Measurements from ENCODE around the gene GLTPD2.
A peak's percentile ranks its signal among the peaks of the same experiment; 100 is the strongest.

Gene GLTPD2

GRCh38 chr17:4786106-4786511 lies 2.7 kb upstream of the GLTPD2 start, which contains the start of gene VMO1:
Gene VMO1, minus strand, starts transcription at chr17:4786364. Its CDS starts 12 bp downstream, at chr17:4786352.
- no peak for FAIRE-seq

GRCh38 chr17:4786516-4786915 lies 2.2 kb upstream of the GLTPD2 start:
- no peak for FAIRE-seq
- TF ChIP-seq PAX5 (IDR thresholded peaks at IDR 0.05; ENCODE audit: insufficient read depth, low read length, severe bottlenecking), result no peak
- TF ChIP-seq POU2F2 (IDR thresholded peaks at IDR 0.05; ENCODE audit: low read depth, low read length), result no peak
- no peak for TF ChIP-seq TAF1 (IDR thresholded peaks at IDR 0.05; ENCODE audit: low read depth, low read length)
- TF ChIP-seq POLR2AphosphoS5 (IDR thresholded peaks at IDR 0.05; ENCODE audit: low read depth, low read length), result no peak
- no peak for TF ChIP-seq SPI1 (IDR thresholded peaks at IDR 0.05; ENCODE audit: low read depth, low read length)
- no peak for TF ChIP-seq POLR2A (IDR thresholded peaks at IDR 0.05; ENCODE audit: low read depth, low read length)
- DNase-seq (ENCODE audit: insufficient read length, low spot score), result no peak

More at GRCh38 chr17:4786106-4786511, 2.7 kb upstream of the GLTPD2 start, which contains the start of gene VMO1:
- no peak for TF ChIP-seq POLR2A (IDR thresholded peaks at IDR 0.05; ENCODE audit: low read depth, low read length)
- DNase-seq (ENCODE audit: insufficient read length, low spot score), result no peak

GRCh38 chr17:4788159-4788806 lies 481 bp upstream of the GLTPD2 start:
- TF ChIP-seq POLR2AphosphoS5 (IDR thresholded peaks at IDR 0.05; ENCODE audit: low read depth, low read length) (no peak), SPI1 (IDR thresholded peaks at IDR 0.05; ENCODE audit: low read depth, low read length) (no peak), POLR2A (IDR thresholded peaks at IDR 0.05; ENCODE audit: low read depth, low read length) (no peak), TAF1 (IDR thresholded peaks at IDR 0.05; ENCODE audit: low read depth, low read length) (no peak), PAX5 (IDR thresholded peaks at IDR 0.05; ENCODE audit: insufficient read depth, low read length, severe bottlenecking) (no peak), POU2F2 (IDR thresholded peaks at IDR 0.05; ENCODE audit: low read depth, low read length) (no peak)
- no peak for FAIRE-seq

GRCh38 chr17:4789701-4789950 lies 862 bp downstream of the GLTPD2 start:
- TF ChIP-seq TAF1 (IDR thresholded peaks at IDR 0.05; ENCODE audit: low read depth, low read length) (no peak), POLR2AphosphoS5 (IDR thresholded peaks at IDR 0.05; ENCODE audit: low read depth, low read length) (no peak), PAX5 (IDR thresholded peaks at IDR 0.05; ENCODE audit: insufficient read depth, low read length, severe bottlenecking) (no peak), SPI1 (IDR thresholded peaks at IDR 0.05; ENCODE audit: low read depth, low read length) (no peak), POU2F2 (IDR thresholded peaks at IDR 0.05; ENCODE audit: low read depth, low read length) (no peak)
- DNase-seq (ENCODE audit: insufficient read length, low spot score), result no peak
- FAIRE-seq, result no peak

More at GRCh38 chr17:4788159-4788806, 481 bp upstream of the GLTPD2 start:
- no peak for DNase-seq (ENCODE audit: insufficient read length, low spot score)

GRCh38 chr17:4789951-4790704 lies 1.4 kb downstream of the GLTPD2 start:
- DNase-seq (ENCODE audit: insufficient read length, low spot score), result peak; percentile 96
- peak; percentile 96 for FAIRE-seq
- TF ChIP-seq POLR2A (IDR thresholded peaks at IDR 0.05; ENCODE audit: low read depth, low read length) (no peak), POU2F2 (IDR thresholded peaks at IDR 0.05; ENCODE audit: low read depth, low read length) (no peak), PAX5 (IDR thresholded peaks at IDR 0.05; ENCODE audit: insufficient read depth, low read length, severe bottlenecking) (no peak), SPI1 (IDR thresholded peaks at IDR 0.05; ENCODE audit: low read depth, low read length) (no peak), TAF1 (IDR thresholded peaks at IDR 0.05; ENCODE audit: low read depth, low read length) (no peak), POLR2AphosphoS5 (IDR thresholded peaks at IDR 0.05; ENCODE audit: low read depth, low read length) (no peak)

- DNase-seq (ENCODE audit: insufficient read length, low spot score) (no peak), FAIRE-seq (no peak)
- no peak for TF ChIP-seq SPI1 (IDR thresholded peaks at IDR 0.05; ENCODE audit: low read depth, low read length)
- no peak for TF ChIP-seq TAF1 (IDR thresholded peaks at IDR 0.05; ENCODE audit: low read depth, low read length)
Measured at GRCh38 chr17:4790705-4791088, 1.9 kb downstream of the GLTPD2 start.

GRCh38 chr17:4795168-4795567 lies 6.4 kb downstream of the GLTPD2 start:
- FAIRE-seq (no peak), DNase-seq (ENCODE audit: insufficient read length, low spot score) (no peak)
- TF ChIP-seq POU2F2 (IDR thresholded peaks at IDR 0.05; ENCODE audit: low read depth, low read length), result no peak
- TF ChIP-seq PAX5 (IDR thresholded peaks at IDR 0.05; ENCODE audit: insufficient read depth, low read length, severe bottlenecking), result no peak
- TF ChIP-seq POLR2AphosphoS5 (IDR thresholded peaks at IDR 0.05; ENCODE audit: low read depth, low read length), result no peak
- TF ChIP-seq TAF1 (IDR thresholded peaks at IDR 0.05; ENCODE audit: low read depth, low read length), result no peak

GRCh38 chr17:4796552-4796920 lies 7.8 kb downstream of the GLTPD2 start:
- TF ChIP-seq SPI1 (IDR thresholded peaks at IDR 0.05; ENCODE audit: low read depth, low read length) (0 out of 2 replicates have a peak, but pooled peaks have one; percentile 20), TAF1 (IDR thresholded peaks at IDR 0.05; ENCODE audit: low read depth, low read length) (no peak)
- FAIRE-seq (no peak), DNase-seq (ENCODE audit: insufficient read length, low spot score) (no peak)

- TF ChIP-seq POLR2A (IDR thresholded peaks at IDR 0.05; ENCODE audit: low read depth, low read length) (no peak), TAF1 (IDR thresholded peaks at IDR 0.05; ENCODE audit: low read depth, low read length) (no peak), POLR2AphosphoS5 (IDR thresholded peaks at IDR 0.05; ENCODE audit: low read depth, low read length) (no peak), PAX5 (IDR thresholded peaks at IDR 0.05; ENCODE audit: insufficient read depth, low read length, severe bottlenecking) (no peak), SPI1 (IDR thresholded peaks at IDR 0.05; ENCODE audit: low read depth, low read length) (no peak), POU2F2 (IDR thresholded peaks at IDR 0.05; ENCODE audit: low read depth, low read length) (no peak)
- no peak for DNase-seq (ENCODE audit: insufficient read length, low spot score)
- FAIRE-seq, result peak; percentile 92
Measured at GRCh38 chr17:4800462-4801196, 11.9 kb downstream of the GLTPD2 start.

GRCh38 chr17:4802228-4802627 lies 13.5 kb downstream of the GLTPD2 start, which contains the start of gene C17orf114:
Gene C17orf114, minus strand, starts transcription at chr17:4802328.
- DNase-seq (ENCODE audit: insufficient read length, low spot score) (no peak), FAIRE-seq (no peak)
- TF ChIP-seq SPI1 (IDR thresholded peaks at IDR 0.05; ENCODE audit: low read depth, low read length), result no peak
- TF ChIP-seq PAX5 (IDR thresholded peaks at IDR 0.05; ENCODE audit: insufficient read depth, low read length, severe bottlenecking), result no peak
- no peak for TF ChIP-seq POLR2AphosphoS5 (IDR thresholded peaks at IDR 0.05; ENCODE audit: low read depth, low read length)
- TF ChIP-seq POU2F2 (IDR thresholded peaks at IDR 0.05; ENCODE audit: low read depth, low read length), result no peak
- no peak for TF ChIP-seq TAF1 (IDR thresholded peaks at IDR 0.05; ENCODE audit: low read depth, low read length)
- TF ChIP-seq POLR2A (IDR thresholded peaks at IDR 0.05; ENCODE audit: low read depth, low read length), result no peak
